HG03060 (cell line): Measurements from ENCODE around the gene CD244.
"Not testable (repeated sequence)": the region's sequence is repeated elsewhere in the genome, so short reads cannot be mapped to it uniquely, and the experiment has no call there.

Experiments
- ATAC-seq: cut with Tn5 transposase; IDR thresholded peaks from one replicate; pipeline ENCODE4 v1.9.1; 2021; ENCODE audit warnings: low read depth, moderate number of reproducible peaks; ENCODE audit not compliant: unreplicated experiment

CD244 gene

DNA sequence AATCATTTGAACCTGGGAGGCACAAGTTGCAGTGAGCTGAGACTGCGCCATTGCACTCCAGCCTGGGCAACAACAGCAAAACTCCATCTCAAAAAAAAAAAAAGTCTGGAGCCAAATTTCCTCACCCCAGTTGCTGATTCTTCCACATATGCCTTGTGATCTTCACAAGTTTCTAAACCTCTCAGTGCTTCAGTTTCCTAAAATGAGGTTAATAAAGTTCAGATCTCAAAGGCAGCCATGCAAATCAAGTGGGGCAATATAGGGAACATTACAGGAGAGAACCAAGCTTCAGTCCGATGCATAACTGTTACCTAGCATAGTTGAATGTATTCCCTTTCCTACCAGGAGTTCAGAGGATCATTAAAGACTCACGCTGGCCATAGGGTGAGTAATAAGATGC is 17.5 kb upstream of the CD244 start:
- no peak for ATAC-seq

DNA sequence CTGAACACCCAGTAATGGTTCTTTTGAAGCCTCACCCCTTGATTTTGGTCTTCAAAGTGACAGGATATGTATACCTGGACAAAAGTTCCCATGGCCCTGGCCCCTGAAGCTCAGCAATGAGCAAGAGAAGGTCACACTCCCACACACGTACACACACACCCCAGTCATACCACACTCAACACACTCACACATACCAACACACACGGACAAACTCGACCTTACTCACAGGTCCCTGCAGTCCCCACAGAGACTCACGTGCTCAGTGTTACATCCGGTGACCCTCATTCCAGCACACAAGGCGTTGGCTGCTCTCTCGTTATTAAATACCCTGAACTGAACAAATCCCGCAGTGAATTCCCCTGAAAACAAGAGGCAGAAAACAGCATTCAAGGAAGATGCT is 16.4 kb upstream of the CD244 start:
- no peak for ATAC-seq

DNA sequence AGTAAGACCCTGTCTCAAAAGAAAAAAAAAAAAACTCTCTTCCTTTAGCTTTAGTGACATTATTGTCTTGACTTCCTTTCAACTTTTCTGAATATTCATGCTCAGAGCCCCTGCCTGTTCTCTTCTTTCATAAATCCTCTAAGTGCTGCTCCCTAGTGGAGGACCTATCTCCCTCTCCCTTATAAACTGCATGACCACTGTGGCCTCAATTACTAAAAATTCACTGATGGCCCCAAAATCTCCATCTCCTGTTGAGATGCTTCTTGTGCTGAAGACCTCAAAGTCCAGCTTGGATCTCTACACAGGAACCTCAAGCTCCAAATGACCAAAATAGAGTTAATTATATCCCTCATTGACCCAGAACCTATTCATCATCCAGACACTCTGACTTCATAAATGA is 14.5 kb upstream of the CD244 start:
- no peak for ATAC-seq

DNA sequence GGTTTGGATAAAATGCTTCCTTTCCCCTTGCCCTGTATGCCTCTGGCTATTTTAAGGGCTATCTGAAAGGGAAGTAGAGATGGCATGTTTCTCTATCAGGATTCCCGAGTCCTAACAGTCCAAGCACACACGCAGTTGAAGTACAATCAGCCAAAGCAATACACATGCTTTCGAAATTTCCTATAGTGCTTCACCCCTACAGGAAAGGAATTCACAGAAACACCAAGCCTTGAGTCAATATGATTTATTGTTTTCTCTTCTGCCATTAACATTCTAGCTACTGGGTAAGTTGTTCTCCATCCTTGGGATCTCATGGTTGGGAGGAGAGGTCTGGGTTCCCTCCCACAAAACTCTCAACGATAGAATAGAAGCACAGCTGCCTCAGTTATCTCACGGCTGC is 13.6 kb upstream of the CD244 start:
- no peak for ATAC-seq

DNA sequence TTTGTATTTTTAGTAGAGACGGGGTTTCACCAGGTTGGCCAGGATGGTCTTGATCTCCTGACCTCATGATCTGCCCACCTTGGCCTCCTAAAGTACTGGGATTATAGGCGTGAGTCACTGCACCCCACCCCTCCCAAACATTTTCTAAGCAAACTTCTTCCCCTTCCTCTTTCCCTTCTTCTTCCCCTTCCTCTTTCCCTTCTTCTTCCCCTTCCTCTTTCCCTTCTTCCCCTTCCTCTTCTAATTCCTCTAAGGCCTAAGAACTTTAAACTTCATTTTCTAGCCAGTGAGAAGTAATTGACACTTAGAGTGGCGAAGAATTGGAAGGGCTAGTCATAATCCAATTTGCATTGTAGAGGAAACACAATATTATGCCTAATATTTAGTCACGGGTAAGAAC is 12.9 kb upstream of the CD244 start:
- ATAC-seq, result not testable (repeated sequence)

DNA sequence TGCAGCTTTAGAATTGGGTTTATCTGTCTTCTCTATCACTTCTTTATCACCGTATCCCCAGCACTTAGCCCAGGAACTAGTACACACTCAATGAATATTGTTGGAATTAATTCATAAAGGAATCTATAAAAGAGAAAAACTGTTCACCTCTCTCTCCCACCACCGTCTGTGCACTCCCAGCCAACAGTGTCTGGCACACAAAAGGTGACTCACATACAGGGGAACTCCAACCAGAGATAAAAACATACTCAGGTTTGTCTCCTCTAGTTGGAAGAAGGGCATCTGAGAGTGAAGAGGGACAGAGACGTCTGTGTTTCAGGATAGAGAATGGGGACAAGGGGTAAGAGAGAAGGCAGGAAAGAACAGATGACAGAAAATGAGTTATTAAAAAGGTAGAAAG is 12.2 kb upstream of the CD244 start:
- no peak for ATAC-seq

DNA sequence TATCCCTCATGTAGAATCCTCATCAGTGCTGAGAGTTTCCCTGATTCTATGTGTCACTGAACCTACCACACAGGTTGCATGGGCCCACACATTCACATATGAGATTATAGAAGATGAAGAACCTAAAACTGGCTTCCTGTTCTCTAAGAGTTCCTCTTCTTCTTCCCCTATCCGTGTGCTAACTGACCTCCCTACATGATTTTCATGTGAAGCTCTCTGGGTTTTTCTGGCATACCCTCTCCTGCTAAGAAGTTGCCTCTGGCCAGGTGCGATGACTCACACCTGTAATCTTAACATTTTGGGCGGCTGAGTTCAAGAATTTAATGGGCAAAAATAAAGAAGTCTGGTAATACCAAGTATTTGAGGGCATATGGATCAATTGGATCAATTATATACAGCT is 5.5 kb upstream of the CD244 start:
- no peak for ATAC-seq

DNA sequence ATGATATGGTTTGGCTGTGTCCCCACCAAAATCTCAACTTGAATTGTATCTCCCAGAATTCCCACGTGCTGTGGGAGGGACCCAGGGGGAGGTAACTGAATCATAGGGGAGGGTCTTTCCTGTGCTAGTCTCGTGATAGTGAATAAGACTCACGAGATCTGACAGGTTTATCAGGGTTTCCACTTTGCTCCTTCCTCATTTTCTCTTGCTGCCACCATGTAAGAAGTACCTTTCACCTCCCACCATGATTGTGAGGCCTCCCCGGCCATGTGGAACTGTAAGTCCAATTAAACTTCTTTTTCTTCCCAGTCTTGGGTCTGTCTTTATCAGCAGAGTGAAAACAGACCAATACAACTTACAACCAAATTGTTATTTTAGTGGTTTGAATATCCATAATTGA is 5.0 kb upstream of the CD244 start:
- ATAC-seq, result not testable (repeated sequence)

DNA sequence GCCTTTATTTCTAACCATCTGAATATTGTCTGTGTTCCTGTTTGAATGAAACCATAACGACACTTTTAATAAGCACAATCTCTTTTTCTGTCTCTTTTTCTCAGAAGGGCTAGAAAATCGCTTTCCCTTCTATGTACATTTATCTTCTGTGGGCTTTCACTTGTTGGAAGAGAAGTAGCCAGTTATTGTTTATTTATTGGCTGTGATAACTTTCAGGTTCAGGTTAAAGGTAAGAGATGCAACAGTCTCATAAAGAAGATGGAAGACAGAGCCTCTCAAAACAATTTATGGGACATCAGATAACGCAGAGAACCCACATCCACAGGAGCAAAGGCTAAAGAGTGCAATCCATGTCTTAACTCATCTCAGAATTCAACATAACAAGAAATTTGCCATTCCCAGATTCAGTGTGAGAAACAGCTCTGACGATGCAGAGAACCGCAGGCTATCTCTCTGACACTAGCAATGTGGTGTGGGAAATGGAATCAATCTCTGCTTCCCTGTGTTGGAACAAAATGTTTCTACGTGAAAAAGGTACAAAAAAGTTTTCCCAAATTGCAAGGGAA is 4.1 kb upstream of the CD244 start:
- no peak for ATAC-seq

DNA sequence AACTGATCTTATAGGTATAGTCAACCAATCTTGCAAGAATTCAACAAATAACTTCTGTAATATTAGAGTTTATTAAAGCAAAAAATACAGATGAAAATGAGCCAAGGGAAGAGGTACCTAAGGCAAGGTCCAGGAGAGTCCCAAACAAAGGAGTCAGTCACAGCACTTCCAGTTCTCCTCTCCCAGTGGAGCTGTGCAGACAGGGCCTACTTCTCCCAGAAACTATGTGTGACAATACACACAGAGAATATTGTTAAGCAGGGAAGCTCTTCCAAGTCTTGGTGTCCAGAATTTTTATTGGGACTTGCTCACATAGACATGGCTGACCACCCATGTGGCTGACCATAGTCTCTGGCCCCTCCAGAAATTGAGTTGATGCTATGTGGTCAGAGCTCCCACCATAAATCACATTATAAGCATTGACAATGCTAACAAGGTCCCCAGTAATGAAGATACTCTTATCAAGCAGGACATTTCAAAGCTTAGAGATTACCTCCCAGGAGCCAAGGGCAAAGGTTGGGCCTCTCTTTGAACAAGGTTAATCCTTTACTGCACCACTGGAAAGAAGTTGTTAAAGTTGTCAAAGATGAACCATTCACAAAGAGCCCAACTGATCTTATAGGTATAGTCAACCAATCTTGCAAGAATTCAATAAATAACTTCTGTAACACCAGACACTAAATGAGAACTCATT is 3.5 kb upstream of the CD244 start:
- no peak for ATAC-seq

DNA sequence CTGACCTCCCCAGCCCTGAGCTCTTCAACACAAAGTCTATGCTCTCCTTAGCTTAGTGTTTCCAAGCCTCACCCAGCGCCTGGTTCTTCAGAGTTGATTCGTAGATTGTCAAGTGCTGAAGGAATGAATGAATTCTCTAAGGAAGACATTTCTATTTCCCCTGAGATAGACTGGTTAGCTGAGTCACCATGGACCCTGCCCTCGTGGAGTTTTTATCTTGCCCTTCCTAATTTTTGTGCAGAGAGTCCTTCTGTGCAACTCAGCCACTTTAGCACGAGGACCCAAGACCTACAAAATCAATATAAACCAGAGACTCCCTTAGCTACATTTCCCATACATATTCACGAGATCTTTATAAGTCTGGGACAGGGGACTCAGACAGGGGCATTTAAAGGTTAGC is 2.6 kb upstream of the CD244 start:
- ATAC-seq, result no peak

DNA sequence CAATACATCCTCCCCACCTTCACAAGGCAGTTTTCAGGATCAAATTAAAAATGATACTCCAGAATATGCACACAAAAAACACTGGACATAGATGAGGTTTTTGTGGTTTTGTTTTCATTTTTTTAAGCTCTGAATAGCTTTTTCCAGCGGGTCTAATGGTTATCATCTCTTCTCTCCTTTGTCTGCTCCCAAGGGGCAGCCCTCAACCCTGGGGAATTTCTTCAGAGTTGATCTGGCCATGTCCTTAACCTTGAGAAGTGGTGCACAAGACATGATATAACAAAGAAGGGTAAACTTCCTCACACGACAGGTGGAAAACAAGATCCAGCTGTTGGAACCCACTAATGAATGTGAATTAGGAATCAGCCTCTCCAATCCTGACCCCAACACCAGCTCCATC is 1.5 kb upstream of the CD244 start:
- no peak for ATAC-seq

DNA sequence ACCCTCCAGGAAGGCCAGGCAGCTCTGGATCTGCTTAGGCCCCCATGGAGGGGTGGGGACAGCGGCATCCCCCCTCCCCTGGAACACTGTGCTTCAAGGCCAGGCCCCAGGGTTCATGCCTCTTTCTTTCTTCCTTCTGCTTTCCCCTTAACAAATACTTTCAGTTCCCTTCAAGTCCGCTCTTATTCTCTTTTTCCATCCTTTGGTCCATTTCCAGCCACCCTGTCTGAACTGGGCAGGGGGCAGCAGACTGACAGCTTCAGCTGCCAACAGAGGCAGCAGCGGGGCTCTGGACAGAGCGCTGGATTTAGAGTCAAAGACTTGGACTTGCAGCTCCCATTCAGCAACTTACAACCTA is 1.1 kb upstream of the CD244 start:
- no peak for ATAC-seq

DNA sequence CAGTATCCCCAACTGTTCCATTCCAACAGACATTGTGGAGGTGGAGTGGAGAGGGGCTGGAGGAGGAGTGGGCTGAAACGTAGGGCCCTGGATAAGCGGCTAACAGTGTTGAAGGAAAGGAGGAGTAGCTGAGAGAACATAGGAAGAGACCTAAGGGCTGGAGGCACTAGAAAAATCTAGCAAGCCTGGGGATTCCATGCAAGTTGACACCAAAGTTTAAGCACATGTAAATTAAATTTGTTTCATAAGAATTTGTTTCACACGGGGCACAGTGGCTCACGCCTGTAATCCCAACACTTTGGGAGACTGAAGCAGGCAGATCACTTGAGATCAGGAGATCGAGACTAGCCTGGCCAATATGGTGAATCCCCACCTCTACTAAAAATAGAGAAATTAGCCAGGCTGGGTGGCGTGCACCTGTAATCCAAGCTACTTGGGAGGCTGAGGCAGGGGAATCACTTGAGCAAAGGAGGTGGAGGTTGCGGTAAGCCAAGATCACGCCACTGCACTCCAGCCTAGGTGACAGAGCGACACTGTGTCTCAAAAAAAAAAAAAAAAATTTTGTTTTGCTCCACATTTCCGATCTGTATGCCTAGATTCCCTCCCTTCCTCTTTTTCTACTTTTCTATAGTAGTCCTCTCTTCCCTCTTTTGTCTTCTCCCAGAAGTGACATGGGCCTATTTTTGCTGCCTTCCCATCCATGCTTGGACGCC is 530 bp upstream of the CD244 start:
- ATAC-seq, result no peak

DNA sequence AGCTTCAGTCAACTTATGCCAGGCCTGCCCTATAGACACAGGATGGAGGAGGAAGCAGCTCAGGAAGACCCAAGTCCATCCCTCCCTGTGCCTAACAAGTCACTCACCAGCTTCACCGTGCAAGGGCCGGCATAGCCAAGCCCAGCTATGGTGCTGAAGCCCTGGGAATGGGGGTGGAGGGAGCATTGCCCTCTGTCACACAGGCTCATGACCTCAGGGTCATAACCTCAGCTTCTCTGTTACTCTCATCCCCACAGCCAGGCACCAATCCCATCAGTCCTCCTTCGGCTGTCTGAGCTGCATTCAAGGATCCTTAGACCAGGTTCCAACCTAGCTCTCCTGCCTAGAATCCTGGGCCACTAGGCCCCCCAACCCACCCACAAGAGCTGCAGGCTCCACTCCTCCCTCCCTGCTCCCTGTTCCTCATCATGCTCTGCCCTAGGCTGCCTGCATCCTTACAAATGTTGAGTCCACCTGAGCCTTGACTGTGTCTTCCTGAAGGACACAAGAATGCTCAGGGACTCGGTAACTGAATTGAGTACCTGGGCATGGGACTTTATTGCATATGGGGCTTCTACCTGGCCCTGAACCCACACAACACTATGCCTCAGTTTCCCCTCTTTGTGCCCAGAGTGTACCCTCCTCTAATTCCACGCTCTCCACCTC is 1.7 kb downstream of the CD244 start:
- no peak for ATAC-seq

DNA sequence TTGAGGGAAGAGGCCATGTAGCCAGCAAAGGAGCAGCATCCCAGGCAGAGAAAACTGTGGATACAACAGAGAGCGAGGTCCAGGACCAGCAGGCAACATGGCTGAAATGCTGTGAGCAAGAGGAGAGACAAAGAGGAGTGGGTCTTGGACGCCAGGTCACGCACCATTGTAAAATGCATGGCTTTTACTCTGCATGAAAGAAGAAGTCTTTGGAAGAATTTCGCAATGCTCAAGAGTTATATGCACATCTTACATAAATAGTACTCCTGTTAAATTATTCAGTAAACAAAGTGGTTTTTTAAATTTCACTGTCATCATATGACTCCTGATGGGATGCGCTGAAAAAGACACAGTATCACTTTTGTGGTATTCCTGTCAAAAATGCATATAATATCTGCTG is 3.5 kb downstream of the CD244 start:
- no peak for ATAC-seq

DNA sequence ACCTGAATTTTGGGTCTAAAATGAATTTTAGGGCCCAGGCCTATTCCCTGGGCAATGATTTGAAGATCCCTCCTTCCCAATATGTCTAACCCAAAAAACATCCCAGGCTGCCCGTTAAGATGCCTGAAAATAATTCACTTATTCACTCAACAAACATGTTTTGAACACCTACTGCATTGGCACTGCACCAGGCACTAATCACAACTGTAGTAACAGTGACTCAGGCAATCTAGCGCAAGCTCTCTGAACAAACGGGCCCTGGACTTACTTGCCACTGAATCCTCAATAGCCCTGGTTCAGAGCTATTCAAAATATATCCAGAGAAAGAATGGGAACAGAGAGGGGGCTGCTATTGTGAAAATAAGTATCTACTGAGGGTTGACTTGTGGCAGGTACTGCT is 4.2 kb downstream of the CD244 start:
- ATAC-seq, result no peak

DNA sequence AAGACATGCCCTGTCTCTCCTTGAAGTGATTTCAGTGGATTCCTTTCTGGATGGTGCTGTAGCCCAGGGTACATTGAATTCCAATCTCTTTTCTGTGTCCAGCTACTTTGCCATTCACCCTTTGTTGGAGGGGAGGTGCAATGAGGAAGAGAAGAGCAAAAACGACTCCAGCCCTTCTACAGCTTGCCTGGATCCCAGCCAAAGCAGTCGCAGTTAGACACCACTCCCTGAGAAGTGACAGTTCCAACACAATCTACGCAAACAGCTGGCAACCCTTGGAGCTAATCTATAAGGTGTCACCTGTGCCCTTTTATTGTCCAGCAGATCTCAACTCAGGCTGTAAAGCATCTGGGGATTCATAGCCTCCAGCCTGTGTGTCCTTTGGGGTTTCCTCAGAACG is 4.6 kb downstream of the CD244 start:
- no peak for ATAC-seq

DNA sequence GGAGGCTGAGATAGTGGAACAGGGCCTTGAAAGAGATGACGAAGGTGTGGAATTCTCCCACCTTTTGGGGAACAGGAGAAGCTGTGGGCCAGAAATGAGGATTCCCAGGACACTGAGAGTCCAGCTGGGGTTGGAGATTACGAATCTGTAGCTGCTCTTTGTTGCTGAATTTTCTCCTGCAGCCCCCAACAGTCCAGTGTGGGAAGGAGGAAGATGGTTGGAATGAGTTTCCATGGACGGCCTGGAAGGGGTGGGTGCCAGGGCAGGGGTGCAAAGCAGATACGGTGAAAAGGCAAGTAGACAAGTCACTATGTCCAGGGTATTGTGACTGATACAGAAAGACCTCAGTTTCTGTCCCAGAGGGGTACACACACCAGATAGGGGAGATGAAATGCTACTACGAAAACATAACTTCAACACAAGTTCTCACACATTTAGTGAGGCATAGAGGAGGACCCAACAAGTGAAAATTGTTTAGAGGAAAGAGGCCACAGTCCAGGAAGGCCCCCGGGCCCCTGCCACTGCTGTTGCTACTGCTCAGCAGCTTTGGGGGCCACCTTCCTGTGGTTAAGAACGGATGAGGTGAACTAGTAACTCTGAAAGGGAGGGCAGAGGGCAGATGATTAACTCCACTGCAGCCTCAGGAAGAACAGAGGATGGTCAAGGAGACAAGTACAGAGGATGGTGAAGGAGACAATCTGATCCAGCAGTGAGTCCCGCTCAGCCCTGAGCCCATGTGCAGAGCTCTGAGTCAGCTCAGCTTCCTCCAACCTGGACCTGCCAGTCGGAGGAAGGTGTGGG is 7.3 kb downstream of the CD244 start:
- ATAC-seq, result peak; percentile 55

DNA sequence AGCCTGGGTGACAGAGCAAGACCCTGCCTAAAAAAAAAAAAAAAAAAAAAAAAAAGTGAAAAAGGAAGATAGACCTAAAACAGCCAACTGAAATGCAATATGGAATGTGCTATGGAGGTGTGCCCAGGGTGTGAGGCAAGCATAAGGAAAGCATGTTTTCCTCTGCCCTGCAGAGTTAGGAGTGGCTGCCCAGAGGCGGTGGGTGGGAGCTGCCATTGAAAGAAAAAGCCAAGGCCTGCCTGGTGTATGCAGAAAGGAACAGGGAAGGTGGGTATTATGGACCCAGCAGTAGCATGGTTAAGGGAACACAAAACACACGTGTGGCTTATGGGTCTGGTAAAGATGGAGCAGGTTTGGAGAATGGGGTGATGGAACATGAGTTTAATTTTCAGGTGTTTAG is 8.9 kb downstream of the CD244 start:
- ATAC-seq, result no peak

DNA sequence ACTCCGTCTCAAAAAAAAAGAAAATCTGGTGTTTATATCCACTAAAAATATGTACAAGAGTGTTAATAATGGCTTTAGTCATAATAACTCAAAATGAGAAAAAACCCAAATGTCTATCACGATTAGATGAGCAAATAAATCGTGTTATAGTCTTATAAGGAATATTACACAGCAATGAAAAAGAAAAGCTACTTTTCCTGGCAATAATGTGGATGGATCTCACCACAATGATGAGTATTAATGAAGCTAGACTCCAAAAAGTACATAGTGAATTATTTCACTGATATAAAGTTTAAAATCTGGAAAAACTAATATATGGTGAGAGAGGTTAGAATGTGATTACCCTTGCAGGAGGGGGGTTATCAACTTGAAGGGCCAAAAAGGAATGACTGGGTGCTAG is 9.7 kb downstream of the CD244 start:
- ATAC-seq, result no peak
